Natural killer cell (primary cell): ENCODE data around the gene ARHGAP11A. TPM values are rescaled to one million over a fixed set of nuclear protein-coding genes. Genes with fewer than 3 reads are reported as not detected.

ENCODE experiments used
- ATAC-seq, 3 donors: fragments of 150-1000 bp in 2 of 3; fragments of 200-7000 bp in 1 of 3; cut with Tn5 transposase; 1 replicate in 1 of 3; 2 replicates in 2 of 3; pipeline ENCODE4 v1.10.0; 2021; ENCODE audit warnings: mild to moderate bottlenecking in 2 of 3, moderate library complexity in 2 of 3
- DNase-seq, 2 donors: peaks; one replicate each; pipeline versions ENCODE4 v3.0.0 to v3.0.0-alpha.2; 2013 to 2021; ENCODE audit warnings: mixed read lengths in 1 of 2
- H3K27ac ChIP-seq: one replicate; pipeline ENCODE4 v1.5.1; 2013; ENCODE audit warnings: mild to moderate bottlenecking, low read length
- H3K27me3 ChIP-seq: one replicate; pipeline ENCODE4 v1.6.1; 2013; ENCODE audit warnings: low read length; ENCODE audit not compliant: control insufficient read depth, insufficient read depth
- H3K36me3 ChIP-seq: one replicate; pipeline ENCODE4 v1.6.1; 2013; ENCODE audit warnings: low read length; ENCODE audit not compliant: control insufficient read depth, insufficient read depth
- H3K4me1 ChIP-seq: one replicate; pipeline ENCODE4 v1.6.1; 2013; ENCODE audit warnings: low read length; ENCODE audit not compliant: control insufficient read depth, insufficient read depth
- H3K4me3 ChIP-seq: one replicate; pipeline ENCODE4 v1.5.1; 2013; ENCODE audit warnings: low read length
- H3K9me3 ChIP-seq: one replicate; pipeline ENCODE4 v1.6.1; 2013; ENCODE audit warnings: low read length; ENCODE audit not compliant: control insufficient read depth, insufficient read depth
- H3K27ac Mint-ChIP-seq, 2 donors: one replicate each; pipeline ENCODE4 v1.8.0; 2022; ENCODE audit warnings: mild to moderate bottlenecking in 2 of 2, mixed read lengths in 2 of 2, moderate library complexity in 1 of 2
- H3K27me3 Mint-ChIP-seq, 2 donors: one replicate each; pipeline ENCODE4 v1.8.0; 2022; ENCODE audit warnings: low read depth in 2 of 2, mixed read lengths in 2 of 2
- H3K36me3 Mint-ChIP-seq: one replicate; pipeline ENCODE4 v1.8.0; 2022; ENCODE audit warnings: mixed read lengths
- H3K4me1 Mint-ChIP-seq, 2 donors: one replicate each; pipeline ENCODE4 v1.8.0; 2022; ENCODE audit warnings: mixed read lengths in 2 of 2
- H3K4me3 Mint-ChIP-seq: one replicate; pipeline ENCODE4 v1.8.0; 2022; ENCODE audit warnings: mild to moderate bottlenecking, moderate library complexity, mixed read lengths
- H3K9me3 Mint-ChIP-seq, 2 donors: one replicate each; pipeline ENCODE4 v1.8.0; 2022; ENCODE audit warnings: mixed read lengths in 2 of 2
- CTCF ChIP-seq: fragments of 200-600 bp; IDR thresholded peaks from one replicate; pipeline ENCODE4 v1.8.0; 2022; ENCODE audit warnings: antibody characterized with exemption
- WGBS: methylation state at CpG from one replicate; pipeline ENCODE4 v1.1.7; 2013; ENCODE audit warnings: missing lambda C conversion rate; ENCODE audit not compliant: insufficient coverage; 5-methylcytosine and 5-hydroxymethylcytosine counted together
- intact Hi-C: fragments of 100-400 bp; cut with micrococcal nuclease; formaldehyde crosslinking; loops from one replicate; pipeline ENCODE4 v1.14.2; 2022
- total RNA-seq, 4 donors: library from RNA; stranded (reverse); fragments of 120-200 nt in 1 of 4; gene quantifications; one replicate each; pipeline versions ENCODE4 v1.2.3 to v1.2.4, GENCODE V29; 2013 to 2022

ARHGAP11A gene
- total RNA-seq, 3 donors from 2014 or later (not counting 1 experiment from before 2014, with no cell fraction given): 1.4 to 8.1 (median 5.6) TPM

GRCh38 chr15:32687556-32687955 is 72.3 kb downstream of the ARHGAP11A start:
- Histone ChIP-seq H3K9me3 (no peaks in the 10 kb centered on the region), H3K27ac (no peak overlapping the region), H3K36me3 (no peaks in the 10 kb centered on the region), H3K4me3 (no peak overlapping the region), H3K27me3 (no peaks in the 10 kb centered on the region), H3K4me1 (no peaks in the 10 kb centered on the region)
- H3K9me3 Mint-ChIP-seq: no peaks in the 10 kb centered on the region
- no peak for TF ChIP-seq CTCF
- H3K36me3 Mint-ChIP-seq: no peaks in the 10 kb centered on the region
- no peak for ATAC-seq
- no peak overlapping the region for H3K27ac Mint-ChIP-seq
- H3K27me3 Mint-ChIP-seq: peaks cover 0 to 5% of the 10 kb centered on the region in 2 donors
- intact Hi-C loops: no loop called here
- H3K4me1 Mint-ChIP-seq: no peaks in the 10 kb centered on the region
- no peak overlapping the region for H3K4me3 Mint-ChIP-seq
- 97% methylated on average over 2 of the region's 5 CpGs for WGBS
- no peak for DNase-seq

GRCh38 chr15:32688151-32688639 is 72.9 kb downstream of the ARHGAP11A start:
- Histone ChIP-seq H3K36me3 (no peaks in the 10 kb centered on the region), H3K27ac (no peak overlapping the region), H3K4me3 (no peak overlapping the region), H3K9me3 (no peaks in the 10 kb centered on the region), H3K4me1 (no peaks in the 10 kb centered on the region), H3K27me3 (no peaks in the 10 kb centered on the region)
- no peaks in the 10 kb centered on the region for H3K4me1 Mint-ChIP-seq
- no peak for TF ChIP-seq CTCF
- H3K4me3 Mint-ChIP-seq: no peak overlapping the region
- no peaks in the 10 kb centered on the region for H3K36me3 Mint-ChIP-seq
- no peak overlapping the region for H3K27ac Mint-ChIP-seq
- DNase-seq (no peak), ATAC-seq (no peak)
- WGBS: 82% methylated on average over 2 of the region's 2 CpGs
- peaks cover 0 to 5% of the 10 kb centered on the region in 2 donors for H3K27me3 Mint-ChIP-seq
- intact Hi-C loops: no loop called here
- H3K9me3 Mint-ChIP-seq: no peaks in the 10 kb centered on the region

Other genes with a start within 250 kb of the ARHGAP11A start
- 1 to 10 TPM; 4.5 to 9.2 (median 6.2) TPM for gene GOLGA8K, start 212.2 kb upstream of the ARHGAP11A start, total RNA-seq
- 10 to 100 TPM; 28.8 to 72.6 (median 35.5) TPM for gene GOLGA8O, start 159.9 kb upstream of the ARHGAP11A start, total RNA-seq
- gene GOLGA8N, start 22.0 kb upstream of the ARHGAP11A start, total RNA-seq: 100 to 1,000 TPM in 1 of 3 donors, 10 to 100 TPM in 2; 50.5 to 238 (median 72.9) TPM
- not detected for gene SCG5, start 26.2 kb downstream of the ARHGAP11A start, total RNA-seq
- not detected for gene GREM1, start 102.5 kb downstream of the ARHGAP11A start, total RNA-seq